GM19035 (cell line): ENCODE measurements around the gene CYP4Z1.
"Not testable (repeated sequence)": the region's sequence is repeated elsewhere in the genome, so short reads cannot be mapped to it uniquely, and the experiment has no call there.

Experiments used
- ATAC-seq: cut with Tn5 transposase; IDR thresholded peaks from one replicate; pipeline ENCODE4 v1.9.1; 2021; ENCODE audit not compliant: unreplicated experiment

The CYP4Z1 gene

DNA sequence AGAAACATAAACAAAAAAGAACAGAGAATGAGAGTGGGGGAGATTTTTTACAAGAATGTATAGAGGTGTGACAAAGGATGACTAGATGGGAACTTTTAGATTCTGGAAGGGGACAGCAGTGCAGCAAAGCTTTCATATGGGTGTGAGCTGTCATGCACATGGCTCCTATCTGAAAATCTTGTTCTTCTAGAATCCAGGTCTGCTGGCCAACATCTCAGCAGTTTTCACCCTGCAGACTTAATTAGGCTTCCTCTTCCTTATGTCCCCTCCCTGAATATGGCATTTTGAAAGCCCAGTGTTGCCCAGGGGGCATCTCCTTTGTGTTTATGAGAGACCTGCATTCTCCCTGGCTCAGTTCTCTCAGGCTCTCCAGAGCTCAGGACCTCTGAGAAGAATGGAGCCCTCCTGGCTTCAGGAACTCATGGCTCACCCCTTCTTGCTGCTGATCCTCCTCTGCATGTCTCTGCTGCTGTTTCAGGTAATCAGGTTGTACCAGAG, at the start of gene CYP4Z1:
TSS of gene CYP4Z1 (plus strand) at position 135 of the 498 bp plus-strand sequence. CDS start at position 395, 260 bp downstream.
- no peak for ATAC-seq

DNA sequence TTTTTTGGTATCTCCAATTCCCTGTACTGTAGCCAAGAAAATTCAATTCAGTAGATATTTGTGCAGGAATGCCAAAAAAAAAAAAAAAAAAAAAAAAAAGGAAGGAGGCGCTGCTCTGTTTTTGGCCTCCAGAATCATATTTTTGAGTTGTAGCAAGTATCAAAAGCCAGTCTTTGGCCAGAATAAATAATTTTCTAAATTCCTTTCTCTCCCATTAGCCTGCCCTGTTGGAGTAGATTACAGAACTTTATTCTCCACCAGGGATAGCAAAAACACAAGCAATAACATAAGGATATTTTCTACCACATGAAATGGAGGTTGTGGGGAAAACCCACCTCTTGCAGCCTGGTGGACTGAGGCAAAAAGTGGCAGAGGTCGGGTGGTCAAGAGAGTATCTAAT, 46.0 kb upstream of the CYP4Z1 start:
- no peak for ATAC-seq

GRCh38 chr1:47023268-47024140, 43.5 kb upstream of the CYP4Z1 start, which contains the start of gene CYP4X1:
CYP4X1 (plus strand) TSS chr1:47023669; CDS start chr1:47023818, 149 bp downstream.
- no peak for ATAC-seq

- no peak for ATAC-seq
These were observed 42.8 kb upstream of the CYP4Z1 start for GRCh38 chr1:47024141-47024801.

DNA sequence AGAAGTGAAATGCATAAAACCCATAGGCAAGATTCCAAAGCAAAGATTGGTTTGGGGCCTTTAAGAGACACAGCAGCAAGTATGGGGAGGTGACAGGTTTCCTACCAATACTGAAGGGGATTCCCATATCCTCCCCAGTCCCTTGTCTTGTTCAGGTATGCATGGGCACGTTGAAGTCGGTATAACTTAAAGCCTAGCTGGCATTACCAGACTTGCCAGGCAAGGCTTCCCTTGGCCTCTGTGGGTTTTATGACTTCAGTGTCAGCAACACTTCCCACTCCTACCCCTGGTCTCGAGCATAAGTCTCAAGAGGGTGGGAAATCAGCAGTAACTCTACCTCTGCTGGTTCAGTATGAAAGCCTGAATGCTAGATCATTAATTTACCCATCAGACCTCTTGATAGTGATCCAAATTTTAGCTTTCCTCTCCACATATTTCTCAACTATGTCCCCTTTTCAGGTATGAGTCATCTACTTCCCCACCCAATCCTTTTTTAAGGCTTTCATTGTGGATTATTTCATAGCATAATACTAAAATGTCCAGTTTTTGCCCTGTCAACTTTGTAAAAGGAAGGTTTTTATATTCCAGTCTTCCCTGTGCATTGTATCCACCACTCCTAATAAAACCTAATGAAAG, 36.7 kb upstream of the CYP4Z1 start:
- ATAC-seq = no peak

GRCh38 chr1:47031059-47031458, 36.0 kb upstream of the CYP4Z1 start:
- ATAC-seq = no peak

DNA sequence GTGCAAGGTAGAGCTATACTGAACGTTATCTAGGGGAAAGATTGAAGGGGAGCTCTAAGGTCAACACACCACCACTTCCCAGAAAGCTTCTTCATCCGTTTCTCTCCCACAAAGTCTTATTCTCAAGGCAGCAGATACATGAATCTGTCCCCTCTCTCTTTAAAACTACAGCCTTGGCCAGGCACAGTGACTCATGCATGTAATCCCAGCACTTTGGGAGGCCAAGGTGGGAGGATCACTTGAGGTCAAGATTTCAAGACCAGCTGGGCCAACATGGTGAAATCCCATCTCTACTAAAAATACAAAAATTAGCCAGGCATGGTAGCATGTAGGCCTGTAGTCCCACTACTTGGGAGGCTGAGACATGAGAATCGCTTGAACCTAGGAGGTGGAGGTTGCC, 35.4 kb upstream of the CYP4Z1 start:
- ATAC-seq = no peak

- no peak for ATAC-seq
These were observed 30.3 kb upstream of the CYP4Z1 start for GRCh38 chr1:47036764-47037163.

- ATAC-seq = no peak
These were observed 7.7 kb upstream of the CYP4Z1 start for GRCh38 chr1:47059376-47059775.

DNA sequence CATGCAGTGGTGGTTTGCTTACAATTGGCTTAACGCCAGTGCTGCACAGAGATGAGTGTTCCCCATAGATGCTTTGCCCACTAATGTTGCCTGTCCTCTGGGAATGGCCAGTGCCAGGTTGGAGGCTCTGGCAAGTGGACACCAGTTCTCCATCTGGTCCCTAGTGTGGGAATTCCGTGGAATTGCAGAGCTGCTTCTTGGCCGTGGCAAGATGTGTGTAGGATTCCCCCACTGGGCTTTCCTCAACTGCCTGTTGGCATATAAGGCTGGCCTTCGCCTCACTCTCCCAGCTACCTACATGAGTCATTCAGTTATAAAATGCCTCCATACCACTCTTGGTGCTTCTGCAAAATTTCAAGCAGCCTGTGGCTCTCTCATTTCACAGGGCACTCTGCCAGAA, 2.0 kb downstream of the CYP4Z1 start:
- ATAC-seq = not testable (repeated sequence)

DNA sequence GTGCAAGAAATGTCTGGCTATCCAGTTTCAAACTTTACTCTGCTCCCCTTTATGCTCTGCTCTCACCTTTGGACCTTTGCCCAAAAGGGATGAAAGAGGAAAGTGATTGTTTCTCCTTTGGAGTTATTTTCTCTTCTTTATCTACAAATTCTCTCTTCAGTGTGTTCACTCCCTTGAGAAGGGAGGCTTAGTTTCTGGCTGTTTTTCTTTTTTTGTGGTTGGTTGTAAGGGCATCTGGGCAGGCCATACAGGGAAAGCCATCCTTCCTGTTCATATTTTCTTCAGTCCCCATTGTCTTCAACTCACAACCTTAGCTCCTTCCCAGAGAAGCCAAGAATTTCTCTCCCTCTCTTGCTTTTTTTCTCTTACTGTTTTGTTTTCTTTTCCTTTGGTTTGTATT, 2.5 kb downstream of the CYP4Z1 start:
- not testable (repeated sequence) for ATAC-seq

- not testable (repeated sequence) for ATAC-seq
These were observed 22.3 kb downstream of the CYP4Z1 start for GRCh38 chr1:47089356-47089755.

DNA sequence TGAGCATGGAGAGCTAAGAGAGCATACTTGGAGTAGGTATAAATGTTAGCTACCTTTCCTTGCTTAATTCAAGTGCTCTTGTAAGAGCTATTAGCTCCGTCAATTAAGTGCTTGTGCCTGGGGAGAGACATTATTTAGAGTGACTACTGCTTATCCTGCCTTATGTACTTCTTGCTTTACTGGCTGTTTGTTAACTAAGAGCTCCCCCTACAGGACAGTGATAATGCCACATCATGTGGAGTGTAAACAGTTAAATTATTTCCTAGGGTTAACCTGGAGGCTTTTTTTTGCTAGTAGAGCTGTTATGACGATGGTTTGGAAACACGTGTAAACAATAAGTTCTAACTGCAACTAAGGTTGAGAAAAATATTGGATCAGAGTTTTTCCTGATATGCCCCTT, 24.4 kb downstream of the CYP4Z1 start:
- ATAC-seq = not testable (repeated sequence)

DNA sequence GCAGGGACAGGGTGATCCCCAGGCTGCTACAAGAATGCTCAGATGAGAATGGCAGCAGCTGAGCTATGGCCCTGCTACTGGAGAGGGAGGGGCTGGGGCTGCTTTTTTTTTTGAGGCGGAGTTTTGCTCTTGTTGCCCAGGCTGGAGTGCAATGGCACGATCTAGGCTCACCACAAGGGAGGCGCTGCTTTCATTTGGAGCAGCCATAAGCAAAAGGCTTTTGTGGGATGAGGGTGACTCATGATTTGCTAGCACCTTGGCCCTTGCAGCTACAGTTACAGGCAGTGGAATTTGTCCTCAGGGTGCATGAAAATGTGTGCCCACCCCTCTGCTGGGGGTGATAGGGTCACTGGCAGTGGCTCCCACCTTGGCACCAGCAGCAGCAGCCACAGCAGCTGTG, 37.8 kb downstream of the CYP4Z1 start:
- ATAC-seq = no peak

DNA sequence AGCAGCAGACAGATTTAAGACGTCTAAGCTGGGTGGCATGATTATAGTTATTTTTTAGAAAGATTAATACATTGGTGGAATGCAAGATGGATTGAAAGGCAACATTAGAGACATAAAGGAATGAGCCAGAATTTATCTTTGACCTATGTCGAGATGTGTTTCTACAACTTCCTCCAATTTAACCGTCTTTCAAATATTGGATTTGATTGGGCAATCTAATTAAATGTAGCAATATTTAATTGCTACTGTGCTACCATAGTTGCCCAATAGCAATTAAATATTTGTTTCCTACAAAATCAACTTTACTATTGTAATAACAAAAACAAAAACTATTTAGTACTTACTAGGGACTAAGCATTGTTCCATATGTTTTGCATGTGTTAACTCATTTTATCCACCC, 39.8 kb downstream of the CYP4Z1 start:
- no peak for ATAC-seq

- not testable (repeated sequence) for ATAC-seq
These were observed 41.0 kb downstream of the CYP4Z1 start for GRCh38 chr1:47107851-47108574.

- ATAC-seq = not testable (repeated sequence)
These were observed 42.5 kb downstream of the CYP4Z1 start for GRCh38 chr1:47109482-47109881.

DNA sequence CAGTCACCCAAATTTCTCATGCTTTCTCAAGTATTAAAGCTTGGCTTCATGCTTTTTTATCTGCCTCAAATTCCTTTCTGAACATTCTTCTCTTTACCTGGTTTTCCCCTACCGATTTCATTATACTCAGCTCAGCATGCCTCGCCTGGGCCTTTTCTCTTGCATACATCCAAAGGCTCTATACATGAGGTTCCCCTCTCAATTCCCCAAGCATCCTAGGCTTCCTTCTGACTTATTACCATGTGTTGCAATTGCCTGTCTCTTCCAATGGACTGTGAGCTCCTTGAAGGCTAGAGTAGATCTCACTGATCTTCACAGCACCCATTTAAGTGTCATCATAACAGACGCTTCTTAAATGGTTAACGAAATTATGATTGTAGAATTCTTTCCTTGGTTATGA, 46.1 kb downstream of the CYP4Z1 start:
- no peak for ATAC-seq

GRCh38 chr1:47121039-47121438, 54.0 kb downstream of the CYP4Z1 start:
- not testable (repeated sequence) for ATAC-seq

DNA sequence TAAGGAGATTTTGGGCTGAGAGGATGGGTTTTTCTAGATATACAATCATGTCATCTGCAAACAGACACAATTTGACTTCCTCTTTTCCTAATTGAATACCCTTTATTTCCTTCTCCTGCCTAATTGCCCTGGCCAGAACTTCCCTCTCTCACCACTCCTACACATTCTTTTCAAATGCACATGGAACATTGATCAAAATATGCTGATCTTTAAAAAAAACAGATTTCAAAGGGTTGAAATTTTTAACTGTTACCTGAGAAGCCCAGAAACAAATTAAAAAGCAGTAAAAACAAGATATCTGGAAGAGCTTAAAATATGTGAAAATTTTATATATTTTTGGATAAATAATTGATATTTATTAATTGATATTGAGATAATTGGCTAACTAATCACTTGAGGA, 57.8 kb downstream of the CYP4Z1 start:
- not testable (repeated sequence) for ATAC-seq

DNA sequence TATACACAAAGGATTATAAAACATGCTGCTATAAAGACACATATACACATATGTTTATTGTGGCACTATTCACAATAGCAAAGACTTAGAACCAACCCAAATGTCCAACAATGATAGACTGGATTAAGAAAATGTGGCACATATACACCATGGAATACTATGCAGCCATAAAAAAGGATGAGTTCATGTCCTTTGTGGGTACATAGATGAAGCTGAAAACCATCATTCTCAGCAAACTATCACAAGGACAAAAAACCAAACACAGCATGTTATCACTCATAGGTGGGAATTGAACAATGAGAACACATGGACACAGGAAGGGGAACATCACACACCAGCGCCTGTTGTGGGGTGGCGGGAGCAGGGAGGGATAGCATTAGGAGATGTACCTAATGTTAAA, 60.0 kb downstream of the CYP4Z1 start:
- ATAC-seq = not testable (repeated sequence)
